Measurements from ENCODE around the gene ORAI2. TPM values are rescaled to one million over a fixed set of nuclear protein-coding genes. Genes with fewer than 3 reads are reported as not detected.

Gene ORAI2
- total RNA-seq, 1 experiment from 2014 or later, result 24.6 TPM

GRCh38 chr7:102426268-102427018 lies 6.9 kb upstream of the ORAI2 start:
- no peaks in the 10 kb centered on the region for H3K9me3 ChIP-seq (replicated peaks)
- peaks cover 3% of the 10 kb centered on the region; the same call in 1 of the 2 replicates for H3K4me1 ChIP-seq
- no peak overlapping the region for H3K4me3 ChIP-seq
- peaks cover 33% of the 10 kb centered on the region for H3K36me3 ChIP-seq
- no peak for DNase-seq
- no peak overlapping the region for H3K27ac ChIP-seq
- H3K27me3 ChIP-seq, result no peaks in the 10 kb centered on the region

- peaks cover 28% of the 10 kb centered on the region for H3K36me3 ChIP-seq
- no peak overlapping the region for H3K4me3 ChIP-seq
- H3K27ac ChIP-seq, result no peak overlapping the region
- peaks cover 5% of the 10 kb centered on the region; the same call in 1 of the 2 replicates for H3K4me1 ChIP-seq
- no peaks in the 10 kb centered on the region for H3K9me3 ChIP-seq (replicated peaks)
- H3K27me3 ChIP-seq, result no peaks in the 10 kb centered on the region
- no peak for DNase-seq
Measured at GRCh38 chr7:102427019-102427405, 6.4 kb upstream of the ORAI2 start.

GRCh38 chr7:102429141-102429899 lies 4.1 kb upstream of the ORAI2 start:
- no peak overlapping the region for H3K27ac ChIP-seq
- no peak overlapping the region for H3K4me3 ChIP-seq
- H3K9me3 ChIP-seq (replicated peaks), result no peaks in the 10 kb centered on the region
- H3K36me3 ChIP-seq, result peaks cover 20% of the 10 kb centered on the region
- DNase-seq, result no peak
- no peaks in the 10 kb centered on the region for H3K27me3 ChIP-seq
- peaks cover 5% of the 10 kb centered on the region; the same call in 1 of the 2 replicates for H3K4me1 ChIP-seq

GRCh38 chr7:102431617-102432298 lies 1.6 kb upstream of the ORAI2 start:
- no peak overlapping the region for H3K27ac ChIP-seq
- DNase-seq, result peak in 1 of 2 experiments; percentile 34
- H3K4me3 ChIP-seq, result no peak overlapping the region
- peaks cover 5% of the 10 kb centered on the region; the same call in 1 of the 2 replicates for H3K4me1 ChIP-seq
- H3K36me3 ChIP-seq, result 0 out of 2 replicates have a peak, but pooled peaks cover 4% of the 10 kb centered on the region
- no peaks in the 10 kb centered on the region for H3K27me3 ChIP-seq
- H3K9me3 ChIP-seq (replicated peaks), result no peaks in the 10 kb centered on the region

- peaks cover 5% of the 10 kb centered on the region; the same call in 1 of the 2 replicates for H3K4me1 ChIP-seq
Measured at GRCh38 chr7:102432442-102433218, 745 bp upstream of the ORAI2 start.

GRCh38 chr7:102434039-102434486 lies 688 bp downstream of the ORAI2 start:
- no peak overlapping the region for H3K27ac ChIP-seq
- peaks cover 5% of the 10 kb centered on the region; the same call in 1 of the 2 replicates for H3K4me1 ChIP-seq
- DNase-seq, result no peak

More at GRCh38 chr7:102432442-102433218, 745 bp upstream of the ORAI2 start:
- H3K27ac ChIP-seq, result no peak overlapping the region
- H3K4me3 ChIP-seq, result peak overlapping the region; percentile 96
- no peaks in the 10 kb centered on the region for H3K36me3 ChIP-seq
- H3K27me3 ChIP-seq, result no peaks in the 10 kb centered on the region
- no peaks in the 10 kb centered on the region for H3K9me3 ChIP-seq (replicated peaks)
- no peak for DNase-seq

GRCh38 chr7:102436118-102436517 lies 2.7 kb downstream of the ORAI2 start:
- Histone ChIP-seq H3K36me3 (peaks cover 8% of the 10 kb centered on the region), H3K4me3 (no peak overlapping the region), H3K9me3 (replicated peaks) (no peaks in the 10 kb centered on the region), H3K4me1 (peaks cover 13% of the 10 kb centered on the region), H3K27me3 (no peaks in the 10 kb centered on the region), H3K27ac (no peak overlapping the region)
- DNase-seq, result no peak

More at GRCh38 chr7:102434039-102434486, 688 bp downstream of the ORAI2 start:
- H3K27me3 ChIP-seq, result no peaks in the 10 kb centered on the region
- H3K4me3 ChIP-seq, result peak overlapping the region; percentile 96
- H3K36me3 ChIP-seq, result peaks cover 2% of the 10 kb centered on the region; the same call in 1 of the 2 replicates
- no peaks in the 10 kb centered on the region for H3K9me3 ChIP-seq (replicated peaks)

GRCh38 chr7:102439963-102440795 lies 6.8 kb downstream of the ORAI2 start:
- peak; percentile 62 to 65 for DNase-seq
- Histone ChIP-seq H3K27ac (peak overlapping the region; percentile 1; the same call in 1 of the 2 replicates), H3K36me3 (peaks cover 13% of the 10 kb centered on the region), H3K4me3 (no peak overlapping the region), H3K9me3 (replicated peaks) (no peaks in the 10 kb centered on the region), H3K27me3 (no peaks in the 10 kb centered on the region), H3K4me1 (peaks cover 7% of the 10 kb centered on the region)

GRCh38 chr7:102444961-102445673 lies 11.7 kb downstream of the ORAI2 start:
- peaks cover 3% of the 10 kb centered on the region for H3K4me1 ChIP-seq
- no peaks in the 10 kb centered on the region for H3K9me3 ChIP-seq (replicated peaks)
- peaks cover 5% of the 10 kb centered on the region; the same call in 1 of the 2 replicates for H3K36me3 ChIP-seq
- H3K27ac ChIP-seq, result no peak overlapping the region
- H3K4me3 ChIP-seq, result no peak overlapping the region
- no peak for DNase-seq
- no peaks in the 10 kb centered on the region for H3K27me3 ChIP-seq

GRCh38 chr7:102445674-102446071 lies 12.3 kb downstream of the ORAI2 start:
- Histone ChIP-seq H3K4me3 (no peak overlapping the region), H3K27me3 (no peaks in the 10 kb centered on the region), H3K27ac (no peak overlapping the region), H3K4me1 (no peaks in the 10 kb centered on the region), H3K36me3 (peaks cover 5% of the 10 kb centered on the region; the same call in 1 of the 2 replicates), H3K9me3 (replicated peaks) (no peaks in the 10 kb centered on the region)
- DNase-seq, result no peak

- Histone ChIP-seq H3K36me3 (peaks cover 4% of the 10 kb centered on the region; the same call in 1 of the 2 replicates), H3K27ac (no peak overlapping the region), H3K4me3 (no peak overlapping the region), H3K4me1 (peaks cover 3% of the 10 kb centered on the region; the same call in 1 of the 2 replicates), H3K9me3 (replicated peaks) (no peaks in the 10 kb centered on the region), H3K27me3 (no peaks in the 10 kb centered on the region)
- no peak for DNase-seq
Measured at GRCh38 chr7:102446387-102447156, 13.2 kb downstream of the ORAI2 start.

- H3K36me3 ChIP-seq, result no peaks in the 10 kb centered on the region
Measured at GRCh38 chr7:102447311-102447710, 13.9 kb downstream of the ORAI2 start.

More at GRCh38 chr7:102447311-102447710, 13.9 kb downstream of the ORAI2 start:
- no peak for DNase-seq
- H3K4me3 ChIP-seq, result no peak overlapping the region
- no peak overlapping the region for H3K27ac ChIP-seq
- no peaks in the 10 kb centered on the region for H3K27me3 ChIP-seq
- H3K9me3 ChIP-seq (replicated peaks), result no peaks in the 10 kb centered on the region
- peaks cover 3% of the 10 kb centered on the region; the same call in 1 of the 2 replicates for H3K4me1 ChIP-seq
